Measurements from ENCODE around the gene CEND1.

Gene CEND1

DNA sequence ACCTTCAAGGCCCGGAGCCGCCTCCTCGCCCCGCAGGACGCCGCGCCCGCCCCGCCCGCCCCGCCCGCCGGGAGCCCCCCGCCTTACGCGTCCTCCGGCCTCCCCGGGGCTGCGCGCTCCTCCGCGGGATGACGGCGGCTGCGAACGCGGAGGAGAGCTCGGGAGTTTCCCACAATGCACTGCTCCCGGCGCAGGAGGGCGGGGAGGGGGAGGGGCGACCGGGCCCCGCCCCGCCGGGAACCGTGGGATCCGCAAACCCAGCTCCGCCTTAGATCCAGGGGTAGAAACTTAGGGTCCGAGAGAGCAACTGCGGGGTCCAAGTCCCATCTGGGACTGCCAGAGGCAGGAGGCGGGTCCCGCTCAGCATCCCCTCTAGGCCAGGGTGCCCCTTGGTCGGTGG lies at the start of gene CEND1:
Gene CEND1 (minus strand): TSS at position 148 of the 400 bp plus-strand sequence. CDS start 1,514 bp downstream, outside the sequence.
- no peak for DNase-seq (ENCODE audit: low read depth)

DNA sequence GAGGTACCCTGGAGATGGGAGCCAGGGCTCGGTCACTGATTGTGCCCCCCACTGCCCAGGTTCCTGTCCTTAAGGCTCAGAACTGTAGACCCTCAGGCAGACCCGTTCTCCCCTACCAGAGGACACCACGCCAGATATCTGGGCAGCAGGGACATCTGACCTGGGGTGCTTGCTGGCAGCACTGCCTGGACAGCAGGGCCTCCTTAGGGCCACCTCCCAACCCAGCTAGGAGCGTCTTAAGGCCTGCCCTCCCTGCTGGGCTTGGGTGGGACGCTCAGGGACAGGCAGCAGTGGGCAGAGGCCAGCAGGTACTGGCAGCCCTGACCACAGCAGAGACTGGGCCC lies 49.4 kb upstream of the CEND1 start:
- DNase-seq (ENCODE audit: low read depth) = no peak

DNA sequence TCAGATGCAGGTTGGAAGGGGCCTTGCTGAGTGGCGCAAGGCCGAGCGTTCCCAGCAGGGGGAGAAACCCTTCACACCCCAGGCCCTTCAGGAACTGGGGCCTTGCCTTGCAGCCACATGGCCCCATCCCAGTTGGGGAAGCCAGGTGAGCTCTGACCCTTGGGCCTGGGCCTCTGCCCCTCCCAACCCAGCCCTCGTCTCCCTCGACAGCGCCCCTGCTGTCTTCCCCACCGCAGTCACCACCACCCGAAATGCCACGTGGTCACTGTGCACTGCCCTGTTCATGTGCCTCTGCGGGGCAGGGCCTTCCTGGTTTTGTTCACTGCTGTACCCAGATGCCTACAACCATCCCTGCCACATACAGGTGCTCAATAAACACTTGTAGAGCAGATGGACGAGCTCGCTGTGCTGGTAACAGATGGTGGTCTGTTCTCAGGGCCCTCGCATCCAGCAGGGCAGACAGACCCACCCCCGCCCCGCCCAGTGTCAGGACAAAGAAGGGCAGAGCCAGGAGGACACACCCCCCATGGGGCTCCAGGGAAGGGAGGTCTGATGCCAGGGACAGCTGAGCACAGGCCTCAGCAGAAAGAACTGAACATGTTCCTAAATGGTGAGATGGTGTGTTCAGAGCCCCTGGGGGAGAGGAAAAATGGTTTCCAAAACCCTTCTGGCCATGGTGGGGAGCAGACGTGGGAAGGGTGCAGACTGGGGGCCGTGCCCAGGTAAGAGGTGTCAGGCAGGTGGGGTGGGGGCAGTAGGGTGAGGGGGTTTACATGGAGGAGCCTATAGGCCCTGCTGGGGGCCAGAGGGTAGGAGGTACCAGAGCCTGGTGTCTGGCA lies 48.8 kb upstream of the CEND1 start:
- DNase-seq (ENCODE audit: low read depth) = no peak

- DNase-seq (ENCODE audit: low read depth) = no peak
These were observed 48.1 kb upstream of the CEND1 start for GRCh38 chr11:837990-838307.

DNA sequence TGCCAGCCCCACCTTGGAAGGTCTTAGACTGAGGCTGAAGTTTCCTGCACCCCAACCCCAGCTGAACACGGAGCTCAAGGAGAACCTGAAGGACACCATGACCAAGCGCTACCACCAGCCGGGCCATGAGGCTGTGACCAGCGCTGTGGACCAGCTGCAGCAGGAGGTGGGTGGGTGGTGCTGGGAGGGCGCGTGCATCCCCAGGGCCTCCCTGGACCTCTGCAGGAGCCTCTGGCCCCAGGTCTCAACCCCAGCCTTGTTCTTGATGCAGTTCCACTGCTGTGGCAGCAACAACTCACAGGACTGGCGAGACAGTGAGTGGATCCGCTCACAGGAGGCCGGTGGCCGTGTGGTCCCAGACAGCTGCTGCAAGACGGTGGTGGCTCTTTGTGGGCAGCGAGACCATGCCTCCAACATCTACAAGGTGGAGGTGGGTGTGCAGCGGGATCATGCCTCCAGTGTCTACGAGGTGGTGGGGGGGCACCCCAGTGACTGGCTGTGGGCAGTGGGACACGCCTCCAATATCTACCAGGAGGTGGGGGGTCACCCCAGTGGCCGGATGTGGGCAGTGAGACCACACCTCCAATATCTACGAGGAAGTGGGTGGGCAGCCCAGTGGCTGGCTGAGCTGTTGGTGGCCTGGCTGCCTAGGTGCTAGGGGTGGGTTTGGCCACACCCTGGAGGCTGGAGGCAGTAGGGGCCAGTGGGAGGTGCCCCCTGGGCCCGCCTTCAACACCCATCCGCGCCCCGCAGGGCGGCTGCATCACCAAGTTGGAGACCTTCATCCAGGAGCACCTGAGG lies 47.5 kb upstream of the CEND1 start:
- DNase-seq (ENCODE audit: low read depth) = no peak

DNA sequence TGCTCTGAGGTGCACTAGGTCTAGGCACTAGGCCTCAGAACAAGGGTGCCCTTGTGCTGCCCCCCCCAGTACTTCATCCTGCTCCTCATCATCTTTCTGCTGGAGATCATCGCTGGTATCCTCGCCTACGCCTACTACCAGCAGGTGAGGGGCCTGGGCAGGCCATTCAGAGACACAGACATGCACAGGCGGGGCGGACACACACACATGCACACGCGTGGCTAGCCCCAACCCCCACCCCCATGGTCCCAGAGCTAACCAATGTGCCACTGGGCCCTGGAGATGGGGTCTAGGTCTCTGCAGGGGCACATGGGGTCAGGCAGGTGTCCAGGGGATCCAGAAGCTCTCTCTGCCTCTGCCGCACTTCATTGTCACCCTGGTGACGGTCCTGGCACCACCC lies 46.8 kb upstream of the CEND1 start:
- no peak for DNase-seq (ENCODE audit: low read depth)

- DNase-seq (ENCODE audit: low read depth) = no peak
These were observed 46.4 kb upstream of the CEND1 start for GRCh38 chr11:836274-836673.

GRCh38 chr11:834371-835316 lies 44.8 kb upstream of the CEND1 start:
- DNase-seq (ENCODE audit: low read depth) = no peak

- DNase-seq (ENCODE audit: low read depth) = no peak
These were observed 44.0 kb upstream of the CEND1 start for GRCh38 chr11:833849-834311.

DNA sequence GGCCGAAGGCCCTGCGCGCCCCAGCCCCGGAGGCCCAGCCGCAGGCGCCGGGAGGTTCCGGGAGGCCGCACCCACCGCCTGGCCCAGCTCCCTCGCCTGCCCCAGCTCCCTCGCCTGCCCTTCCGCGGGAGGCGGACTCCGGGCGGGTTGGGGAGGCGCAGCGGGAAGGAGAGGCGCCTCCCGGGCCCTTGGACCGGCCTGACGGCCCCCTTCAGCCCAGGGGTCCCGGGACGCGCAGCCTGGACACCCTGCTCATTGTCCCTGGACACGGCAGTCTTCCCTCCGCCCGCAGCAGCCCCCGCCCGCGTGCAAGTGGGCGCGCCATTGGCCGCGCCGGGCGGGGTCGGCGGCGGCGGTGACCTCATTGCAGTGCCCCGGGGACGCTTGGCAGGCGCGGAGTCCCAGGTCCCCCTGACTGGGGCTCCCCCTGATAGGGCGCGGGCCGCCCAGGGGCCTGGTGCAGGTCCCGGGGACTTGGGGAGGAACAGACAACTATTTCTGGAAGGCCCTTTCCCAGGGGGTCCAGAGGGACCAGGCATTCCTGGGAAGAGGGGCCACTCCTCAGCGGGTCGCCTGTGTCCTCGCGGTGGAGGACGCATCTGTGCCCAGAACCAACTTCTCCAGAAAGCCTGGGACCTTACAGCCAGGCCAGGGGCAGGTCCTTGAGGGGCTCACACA lies 43.4 kb upstream of the CEND1 start:
- DNase-seq (ENCODE audit: low read depth) = no peak

DNA sequence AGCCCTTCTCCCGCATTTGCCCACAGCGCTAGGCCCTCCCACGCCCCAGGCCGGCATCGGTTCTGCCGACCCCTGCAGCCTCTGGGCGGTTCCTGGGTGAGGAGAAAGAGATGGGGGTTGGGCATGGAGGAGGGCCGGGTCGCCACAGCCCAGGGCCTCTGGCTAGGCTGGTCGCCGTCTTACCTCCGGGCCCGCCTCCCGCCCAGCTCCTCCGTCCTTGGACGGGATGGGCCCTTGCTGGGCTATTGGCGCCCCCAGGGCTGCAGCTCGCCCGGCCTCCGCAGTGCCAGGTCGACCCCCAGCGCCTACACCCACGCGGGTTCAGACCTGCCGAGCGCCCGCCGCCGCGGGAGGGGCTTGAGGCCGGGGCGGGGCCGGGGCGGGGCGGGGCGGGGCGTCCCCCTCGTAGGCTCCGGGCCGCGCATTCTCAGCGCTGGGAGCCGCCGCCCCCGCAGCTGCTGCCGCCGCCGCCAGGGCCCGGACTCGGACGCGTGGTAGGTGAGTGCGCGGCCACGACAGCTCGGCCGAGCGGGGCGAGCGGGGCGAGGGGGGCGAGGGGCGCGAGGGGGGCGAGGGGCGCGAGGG lies 42.7 kb upstream of the CEND1 start, which contains the start of gene CD151:
Gene CD151 (plus strand): TSS at position 424 of the 585 bp plus-strand sequence. CDS start 3,118 bp downstream, outside the sequence.
- no peak for DNase-seq (ENCODE audit: low read depth)

- DNase-seq (ENCODE audit: low read depth) = no peak
These were observed 42.2 kb upstream of the CEND1 start for GRCh38 chr11:831961-832528.

DNA sequence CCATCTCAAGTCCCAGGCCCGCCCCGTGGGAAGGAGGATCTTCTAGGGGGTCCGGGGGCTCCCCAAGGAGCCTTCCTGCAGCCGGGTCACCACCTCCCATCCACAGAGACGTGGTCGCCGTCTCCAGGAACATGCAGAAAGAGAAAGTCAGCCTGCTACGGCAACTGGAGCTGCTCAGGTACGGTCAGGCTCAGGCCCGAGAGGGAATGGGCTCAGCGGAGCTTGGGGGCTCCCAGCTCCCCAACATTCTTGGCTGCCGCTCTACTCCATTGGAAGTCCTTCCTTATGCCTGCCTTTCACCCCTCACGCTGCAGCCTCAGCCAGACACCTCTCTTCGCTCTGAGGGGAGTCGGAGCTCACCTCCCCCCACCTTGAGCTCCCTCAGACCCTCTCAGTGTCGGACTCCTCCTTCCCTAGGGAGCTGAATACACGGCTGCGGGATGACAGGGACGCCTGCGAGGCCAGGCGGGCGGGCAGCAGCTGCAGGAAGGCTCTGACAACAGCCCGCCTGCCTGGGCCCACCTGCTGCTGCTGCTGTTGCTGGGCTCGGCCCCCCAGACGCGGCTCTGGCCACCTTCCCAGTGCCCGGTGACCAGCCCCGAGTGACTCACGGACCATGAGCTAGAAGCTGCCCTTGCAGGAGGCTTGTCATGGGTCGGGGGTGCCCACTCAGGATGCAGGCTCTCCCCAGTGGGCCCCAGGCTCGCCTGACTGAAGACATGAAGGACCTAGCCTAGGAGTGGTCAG lies 41.4 kb upstream of the CEND1 start:
- DNase-seq (ENCODE audit: low read depth) = no peak

DNA sequence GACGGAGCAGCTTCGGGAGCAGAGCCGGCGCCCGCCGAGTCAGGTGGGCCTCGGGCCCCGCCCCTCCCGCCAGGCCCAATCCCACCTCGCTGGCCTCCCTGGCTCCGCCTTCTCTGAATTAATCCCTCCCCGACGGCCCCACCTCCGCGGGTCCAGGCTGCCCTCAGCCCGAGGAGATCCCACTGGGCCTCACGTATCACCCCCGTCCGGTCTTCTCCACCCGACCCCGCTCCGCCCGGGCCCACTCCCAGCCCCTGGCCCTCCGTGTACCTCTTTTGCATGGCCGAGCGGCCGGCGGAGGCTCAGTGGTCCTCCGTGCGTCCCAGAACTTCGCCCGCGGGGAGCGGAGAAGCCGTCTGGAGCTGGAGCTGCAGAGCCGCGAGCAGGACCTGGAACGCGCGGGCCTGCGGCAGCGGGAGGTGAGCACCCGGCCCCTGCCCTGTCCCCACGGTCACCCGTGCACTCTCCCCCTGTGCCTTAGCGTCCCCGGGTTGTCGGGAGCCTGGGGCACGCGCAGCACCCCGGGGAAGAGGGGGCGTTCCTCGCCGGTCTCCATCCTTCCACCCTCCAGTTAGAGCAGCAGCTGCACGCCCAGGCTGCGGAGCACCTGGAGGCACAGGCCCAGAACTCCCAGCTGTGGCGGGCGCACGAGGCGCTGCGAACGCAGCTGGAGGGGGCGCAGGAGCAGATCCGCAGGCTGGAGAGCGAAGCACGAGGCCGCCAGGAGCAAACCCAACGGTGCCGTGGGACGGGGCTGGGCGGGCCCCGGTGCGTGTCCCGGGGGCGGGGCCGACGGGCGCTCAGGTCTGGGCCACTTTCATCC lies 40.6 kb upstream of the CEND1 start:
- DNase-seq (ENCODE audit: low read depth) = no peak

DNA sequence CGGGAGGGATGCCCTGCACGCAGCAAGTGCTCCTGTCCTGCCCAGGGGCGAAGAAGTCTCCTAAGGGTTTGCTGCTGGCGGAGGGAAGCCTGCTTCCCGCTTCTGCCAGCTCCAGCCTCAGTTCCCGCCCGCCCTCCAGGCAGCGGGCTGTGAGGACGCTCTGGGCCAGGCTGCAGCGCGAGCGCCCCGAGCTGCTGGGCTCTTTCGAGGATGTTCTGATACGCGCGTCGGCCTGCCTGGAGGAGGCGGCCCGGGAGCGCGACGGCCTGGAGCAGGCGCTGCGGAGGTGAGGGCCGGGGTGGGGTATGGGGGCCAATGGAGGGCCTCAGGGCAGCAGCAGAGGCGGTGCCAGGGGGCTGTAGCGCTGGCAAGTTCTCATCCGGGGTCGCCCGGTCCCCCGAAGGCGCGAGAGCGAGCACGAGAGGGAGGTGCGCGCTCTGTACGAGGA lies 40.0 kb upstream of the CEND1 start:
- DNase-seq (ENCODE audit: low read depth) = no peak

DNA sequence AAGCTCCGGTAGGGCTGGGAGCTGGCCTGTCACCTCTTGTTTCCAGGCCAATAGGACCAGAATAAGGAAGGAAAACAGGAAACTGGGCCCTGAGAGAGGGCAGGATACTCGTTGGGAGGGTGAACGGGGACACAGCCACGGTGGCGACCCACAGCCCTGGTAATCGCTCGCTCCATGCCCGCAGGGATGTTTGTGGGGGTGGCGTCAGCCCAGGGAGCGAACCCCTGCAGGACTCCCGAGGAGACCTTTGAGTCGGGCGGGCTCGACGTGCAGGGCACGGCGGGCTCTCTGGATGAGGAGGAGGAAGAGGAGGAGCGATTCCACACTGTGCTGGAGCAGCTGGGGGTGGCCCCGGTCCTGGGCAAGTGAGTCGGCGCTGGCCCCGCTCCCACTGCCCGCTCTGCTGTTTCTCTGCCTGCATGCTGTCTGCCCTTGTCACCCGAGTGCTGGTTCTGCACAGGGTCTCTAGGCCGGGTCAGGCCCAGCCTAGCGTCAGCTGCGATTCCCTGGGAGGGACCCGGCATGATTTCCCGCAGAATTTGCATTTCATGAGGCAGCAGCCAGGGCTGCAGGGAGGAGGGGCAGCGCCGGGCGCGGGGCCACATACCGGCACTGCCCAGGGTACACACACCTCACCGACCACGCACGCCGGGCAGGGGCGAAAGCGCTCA lies 39.4 kb upstream of the CEND1 start:
- DNase-seq (ENCODE audit: low read depth) = no peak

- no peak for DNase-seq (ENCODE audit: low read depth)
These were observed 38.8 kb upstream of the CEND1 start for GRCh38 chr11:828506-829175.

GRCh38 chr11:827897-828192 lies 38.0 kb upstream of the CEND1 start, which contains the start of gene CRACR2B:
CRACR2B (plus strand) TSS chr11:827919; CDS start chr11:828608, 689 bp downstream.
- DNase-seq (ENCODE audit: low read depth) = no peak

Measured in activated T-helper 9 cell treated with anti-CD3 and anti-CD28 coated beads, Interleukin-2, amount 50 U/mL, for 16 hours (primary cell).